HG03135 (cell line): Measurements from ENCODE around the gene STARD13.
"Not testable (repeated sequence)": the region's sequence is repeated elsewhere in the genome, so short reads cannot be mapped to it uniquely, and the experiment has no call there.

Experiments used
- ATAC-seq: cut with Tn5 transposase; IDR thresholded peaks from one replicate; pipeline ENCODE4 v1.9.1; 2021; ENCODE audit warnings: mild to moderate bottlenecking, moderate library complexity; ENCODE audit not compliant: unreplicated experiment

STARD13 gene

GRCh38 chr13:33257841-33258807, 27.4 kb downstream of the STARD13 start:
- no peak for ATAC-seq

GRCh38 chr13:33256148-33256840, 29.3 kb downstream of the STARD13 start:
- ATAC-seq: no peak

- no peak for ATAC-seq
Measured at GRCh38 chr13:33252135-33252534, 33.4 kb downstream of the STARD13 start.

- ATAC-seq: peak; percentile 72
Measured at GRCh38 chr13:33251131-33251661, 34.4 kb downstream of the STARD13 start.

GRCh38 chr13:33250609-33251008, 34.9 kb downstream of the STARD13 start:
- no peak for ATAC-seq

- ATAC-seq: no peak
Measured at GRCh38 chr13:33249894-33250293, 35.7 kb downstream of the STARD13 start.

- no peak for ATAC-seq
Measured at GRCh38 chr13:33249066-33249465, 36.5 kb downstream of the STARD13 start.

- ATAC-seq: no peak
Measured at GRCh38 chr13:33245505-33246158, 39.9 kb downstream of the STARD13 start.

- ATAC-seq: no peak
Measured at GRCh38 chr13:33244907-33245287, 40.7 kb downstream of the STARD13 start.

- no peak for ATAC-seq
Measured at GRCh38 chr13:33244210-33244906, 41.2 kb downstream of the STARD13 start.

GRCh38 chr13:33242984-33243617, 42.5 kb downstream of the STARD13 start:
- no peak for ATAC-seq

- ATAC-seq: not testable (repeated sequence)
Measured at GRCh38 chr13:33242372-33242771, 43.2 kb downstream of the STARD13 start.

- no peak for ATAC-seq
Measured at GRCh38 chr13:33236021-33236420, 49.5 kb downstream of the STARD13 start.

- ATAC-seq: no peak
Measured at GRCh38 chr13:33235564-33235963, 50.0 kb downstream of the STARD13 start.

- ATAC-seq: no peak
Measured at GRCh38 chr13:33235078-33235477, 50.5 kb downstream of the STARD13 start.

GRCh38 chr13:33233547-33233946, 52.0 kb downstream of the STARD13 start:
- no peak for ATAC-seq

- ATAC-seq: no peak
Measured at GRCh38 chr13:33232883-33233282, 52.7 kb downstream of the STARD13 start.

GRCh38 chr13:33231339-33231738, 54.2 kb downstream of the STARD13 start:
- ATAC-seq: no peak

GRCh38 chr13:33230178-33230881, 55.2 kb downstream of the STARD13 start:
- no peak for ATAC-seq
